Measurements from ENCODE around the gene PTGER1.

PTGER1 gene

DNA sequence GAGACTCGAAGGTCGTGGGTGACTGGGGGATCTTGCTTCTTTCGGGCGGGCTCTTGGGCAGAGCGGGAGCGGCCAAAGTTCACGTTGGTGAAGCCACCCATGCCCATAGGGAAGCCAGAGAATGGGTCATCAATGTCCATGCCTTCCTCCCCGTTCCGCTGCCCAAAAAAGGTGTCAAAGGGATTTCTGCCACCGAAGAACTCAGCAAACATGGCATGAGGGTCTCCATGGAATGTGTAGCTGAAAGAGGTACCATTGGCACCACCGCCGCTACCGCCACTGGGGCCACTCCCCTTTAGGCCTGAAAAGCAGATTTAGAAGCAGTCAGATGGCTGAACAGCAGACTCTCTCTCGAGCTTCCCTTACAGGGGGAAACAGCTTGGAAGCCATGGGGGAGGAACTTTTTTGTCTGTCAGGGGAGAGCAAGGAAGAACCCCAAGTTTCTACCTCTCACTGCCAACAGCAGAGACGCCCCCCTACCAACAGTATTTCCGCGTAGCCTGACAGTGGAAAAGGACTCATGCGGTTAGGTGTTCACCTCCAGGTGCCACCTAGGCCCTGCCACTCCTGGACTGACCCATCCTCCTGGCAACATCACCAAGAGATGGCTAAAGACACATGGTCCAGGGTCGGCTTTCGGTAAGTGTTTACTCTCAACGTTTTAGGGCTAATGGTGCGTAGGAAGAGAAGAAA, 41.7 kb upstream of the PTGER1 start:
- peak overlapping the region; percentile 92 to 95 for H3K4me3 ChIP-seq (replicated peaks in 1 of 2; ENCODE audit: low read depth in 2 of 2, low read length in 2 of 2)
- TF ChIP-seq, protein P1, sequence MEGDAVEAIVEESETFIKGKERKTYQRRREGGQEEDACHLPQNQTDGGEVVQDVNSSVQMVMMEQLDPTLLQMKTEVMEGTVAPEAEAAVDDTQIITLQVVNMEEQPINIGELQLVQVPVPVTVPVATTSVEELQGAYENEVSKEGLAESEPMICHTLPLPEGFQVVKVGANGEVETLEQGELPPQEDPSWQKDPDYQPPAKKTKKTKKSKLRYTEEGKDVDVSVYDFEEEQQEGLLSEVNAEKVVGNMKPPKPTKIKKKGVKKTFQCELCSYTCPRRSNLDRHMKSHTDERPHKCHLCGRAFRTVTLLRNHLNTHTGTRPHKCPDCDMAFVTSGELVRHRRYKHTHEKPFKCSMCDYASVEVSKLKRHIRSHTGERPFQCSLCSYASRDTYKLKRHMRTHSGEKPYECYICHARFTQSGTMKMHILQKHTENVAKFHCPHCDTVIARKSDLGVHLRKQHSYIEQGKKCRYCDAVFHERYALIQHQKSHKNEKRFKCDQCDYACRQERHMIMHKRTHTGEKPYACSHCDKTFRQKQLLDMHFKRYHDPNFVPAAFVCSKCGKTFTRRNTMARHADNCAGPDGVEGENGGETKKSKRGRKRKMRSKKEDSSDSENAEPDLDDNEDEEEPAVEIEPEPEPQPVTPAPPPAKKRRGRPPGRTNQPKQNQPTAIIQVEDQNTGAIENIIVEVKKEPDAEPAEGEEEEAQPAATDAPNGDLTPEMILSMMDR (IDR thresholded peaks at IDR 0.05; ENCODE audit: low read depth, low read length) = no peak
- DNase-seq (ENCODE audit: low read depth in 2 of 2) = no peak

DNA sequence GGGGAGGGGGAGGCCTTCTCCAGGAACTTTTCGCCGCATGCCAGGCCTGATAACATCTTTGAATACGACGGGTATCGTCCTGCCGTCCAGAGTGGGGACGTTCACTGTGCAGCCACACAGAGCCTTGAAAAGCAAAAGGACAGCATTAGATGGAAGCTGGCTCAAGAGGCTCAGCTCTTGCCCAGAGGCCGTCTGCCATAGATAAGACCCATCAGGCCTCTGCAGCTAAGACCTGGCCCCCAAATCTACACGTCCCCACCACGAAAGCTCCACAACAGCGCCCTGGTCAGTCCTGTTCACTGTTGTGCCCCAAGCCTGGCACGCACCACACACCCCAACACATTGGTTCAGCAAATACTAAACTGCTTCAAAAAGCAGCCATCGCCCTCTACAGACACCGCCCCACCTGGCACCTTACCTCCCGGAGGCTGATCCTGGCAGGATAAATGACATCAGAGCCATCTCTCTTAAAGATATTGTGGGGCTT, 40.9 kb upstream of the PTGER1 start:
- TF ChIP-seq, protein P1 (IDR thresholded peaks at IDR 0.05; ENCODE audit: low read depth, low read length) = no peak
- peak overlapping the region; percentile 92 to 95 for H3K4me3 ChIP-seq (replicated peaks in 1 of 2; ENCODE audit: low read depth in 2 of 2, low read length in 2 of 2)
- DNase-seq (ENCODE audit: low read depth in 2 of 2) = no peak

DNA sequence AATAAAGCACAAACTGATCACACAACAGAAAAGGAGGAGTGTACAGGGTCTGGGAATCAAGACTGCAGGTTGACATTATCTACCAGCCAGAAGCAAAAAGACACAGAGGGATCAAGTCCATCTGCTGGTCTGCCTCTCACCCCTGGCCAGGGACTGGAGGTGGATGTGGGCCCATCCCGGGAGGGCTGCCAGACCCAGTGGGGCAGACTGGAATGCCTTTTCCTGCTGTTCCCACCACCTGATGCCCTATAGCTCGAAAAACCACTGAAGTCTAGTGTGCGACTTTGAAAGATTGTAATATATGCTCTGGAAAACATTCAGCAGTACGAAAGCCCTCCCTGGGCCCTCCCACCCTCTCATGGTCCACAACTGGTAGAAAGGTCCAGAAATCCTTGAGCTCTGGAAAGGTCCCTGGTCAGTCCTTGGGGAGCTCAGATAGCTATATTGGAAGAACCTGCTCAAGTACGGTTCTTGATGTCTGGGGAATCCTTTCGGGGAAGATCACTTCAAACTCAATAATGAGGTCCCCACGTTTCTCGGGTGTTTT, 40.4 kb upstream of the PTGER1 start:
- no peak for DNase-seq (ENCODE audit: low read depth in 2 of 2)
- TF ChIP-seq, protein P1 (IDR thresholded peaks at IDR 0.05; ENCODE audit: low read depth, low read length) = no peak
- peak overlapping the region; percentile 92 to 95 for H3K4me3 ChIP-seq (replicated peaks in 1 of 2; ENCODE audit: low read depth in 2 of 2, low read length in 2 of 2)

DNA sequence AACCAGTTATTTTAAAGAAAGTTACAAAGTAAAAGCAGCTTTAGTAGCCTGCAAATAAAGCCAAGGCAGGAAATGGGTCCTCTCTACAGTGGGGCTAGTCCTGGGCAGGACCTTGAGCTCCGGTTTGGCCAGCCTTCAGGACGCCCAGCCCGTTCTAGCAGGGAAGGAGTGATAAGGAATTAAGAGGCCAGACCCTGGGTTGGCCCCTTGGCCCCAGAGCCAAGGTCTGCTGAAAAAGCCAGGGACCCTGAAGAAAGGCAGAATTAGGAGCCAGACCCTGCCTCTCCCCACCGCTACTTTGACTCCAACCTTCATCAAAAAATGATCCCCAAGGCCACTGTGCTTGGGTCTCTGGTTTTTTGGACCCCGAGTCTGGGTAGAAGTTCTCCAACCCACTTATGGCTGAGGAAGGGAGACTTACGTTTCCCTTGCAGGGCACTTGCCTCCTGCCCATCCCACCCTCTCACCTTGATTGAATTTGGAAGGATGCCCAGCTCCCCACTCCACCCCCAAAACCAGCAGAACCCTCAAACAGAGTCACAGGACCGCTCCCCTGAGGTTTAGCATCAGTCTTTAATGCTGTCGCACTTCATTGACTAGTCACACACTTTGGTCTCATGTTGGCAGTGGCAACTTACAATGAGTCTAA, 39.2 kb upstream of the PTGER1 start:
- no peak overlapping the region for H3K4me3 ChIP-seq (replicated peaks in 1 of 2; ENCODE audit: low read depth in 2 of 2, low read length in 2 of 2)
- TF ChIP-seq, protein P1 (IDR thresholded peaks at IDR 0.05; ENCODE audit: low read depth, low read length) = no peak
- DNase-seq (ENCODE audit: low read depth in 2 of 2) = no peak

DNA sequence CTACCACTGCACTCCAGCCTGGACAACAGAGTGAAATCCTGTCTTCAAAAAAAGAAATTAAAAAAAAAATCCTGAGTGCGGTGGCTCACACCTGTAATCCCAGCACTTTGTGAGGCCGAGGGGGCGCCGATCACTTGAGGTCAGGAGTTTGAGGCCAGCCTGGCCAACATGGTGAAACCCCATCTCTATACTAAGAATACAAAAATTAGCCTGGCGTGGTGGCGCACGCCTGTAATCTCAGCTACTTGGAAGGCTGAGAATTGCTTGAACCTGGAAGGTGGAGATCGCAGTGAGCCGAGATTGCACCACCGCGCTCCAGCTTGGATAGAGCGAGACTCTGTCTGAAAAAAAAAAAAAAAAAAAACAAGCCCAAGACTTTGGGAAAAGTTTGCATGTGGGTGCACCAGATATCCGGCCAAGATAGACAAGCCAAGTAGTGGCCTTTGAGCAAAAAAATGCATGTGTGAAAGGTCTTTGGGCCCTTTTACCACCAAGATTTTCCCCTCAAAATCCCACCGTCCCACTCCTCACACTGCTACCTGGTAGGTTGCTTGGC, 37.3 kb upstream of the PTGER1 start:
- no peak overlapping the region for H3K4me3 ChIP-seq (replicated peaks in 1 of 2; ENCODE audit: low read depth in 2 of 2, low read length in 2 of 2)
- DNase-seq (ENCODE audit: low read depth in 2 of 2) = no peak
- TF ChIP-seq, protein P1 (IDR thresholded peaks at IDR 0.05; ENCODE audit: low read depth, low read length) = no peak

DNA sequence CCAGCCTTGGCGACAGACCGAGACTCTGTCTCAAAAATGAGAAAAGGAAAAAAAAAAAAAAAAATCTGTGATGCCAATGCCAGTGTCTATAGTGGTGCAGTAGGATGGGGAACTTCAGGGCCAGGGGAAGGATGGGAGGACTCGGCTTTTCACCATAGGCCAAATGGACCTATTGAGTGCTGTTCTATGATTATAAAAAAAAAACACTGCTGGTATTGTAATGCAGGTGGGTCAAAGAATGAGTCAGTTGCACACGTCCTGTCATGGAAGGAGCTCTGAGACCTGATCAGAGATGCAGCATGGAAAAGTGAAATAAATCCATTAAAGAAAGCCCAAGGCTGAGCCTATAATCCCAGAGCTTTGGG, 36.1 kb upstream of the PTGER1 start:
- TF ChIP-seq, protein P1 (IDR thresholded peaks at IDR 0.05; ENCODE audit: low read depth, low read length) = no peak
- no peak for DNase-seq (ENCODE audit: low read depth in 2 of 2)
- no peak overlapping the region for H3K4me3 ChIP-seq (replicated peaks in 1 of 2; ENCODE audit: low read depth in 2 of 2, low read length in 2 of 2)

Measured in cardiac fibroblast (primary cell).